GM15510 (cell line): ENCODE data around the gene PPCDC.
A peak's percentile ranks its signal among the peaks of the same experiment; 100 is the strongest.

ENCODE experiments used
- POLR2A ChIP-seq: IDR thresholded peaks from 3 replicates; pipeline ENCODE4 v1.6.1; 2011; ENCODE audit warnings: borderline replicate concordance; ENCODE audit not compliant: insufficient read length; ENCODE audit errors: extremely low read depth

PPCDC gene

GRCh38 chr15:75023181-75023871 lies at the start of gene PPCDC:
PPCDC (plus strand) TSS chr15:75023590; CDS start chr15:75028319, 4,729 bp downstream.
- TF ChIP-seq POLR2A, result peak; percentile 98

GRCh38 chr15:74976159-74976558 lies 47.2 kb upstream of the PPCDC start:
- TF ChIP-seq POLR2A, result no peak

- TF ChIP-seq POLR2A, result no peak
Observed at GRCh38 chr15:74977599-74977998, 45.8 kb upstream of the PPCDC start.

GRCh38 chr15:74978077-74978476 lies 45.3 kb upstream of the PPCDC start:
- no peak for TF ChIP-seq POLR2A

GRCh38 chr15:74978503-74978902 lies 44.9 kb upstream of the PPCDC start:
- no peak for TF ChIP-seq POLR2A

GRCh38 chr15:74982183-74982582 lies 41.2 kb upstream of the PPCDC start:
- no peak for TF ChIP-seq POLR2A

- TF ChIP-seq POLR2A, result no peak
Observed at GRCh38 chr15:74983725-74984231, 39.6 kb upstream of the PPCDC start.

GRCh38 chr15:74988007-74988800 lies 35.2 kb upstream of the PPCDC start:
- TF ChIP-seq POLR2A, result no peak

GRCh38 chr15:74989527-74989926 lies 33.9 kb upstream of the PPCDC start:
- no peak for TF ChIP-seq POLR2A

GRCh38 chr15:74992619-74993018 lies 30.8 kb upstream of the PPCDC start:
- no peak for TF ChIP-seq POLR2A

GRCh38 chr15:74994236-74994635 lies 29.2 kb upstream of the PPCDC start:
- TF ChIP-seq POLR2A, result no peak

GRCh38 chr15:74994685-74995084 lies 28.7 kb upstream of the PPCDC start:
- no peak for TF ChIP-seq POLR2A

GRCh38 chr15:74995182-74995778 lies 28.1 kb upstream of the PPCDC start, which contains the start of gene SCAMP5:
SCAMP5 (plus strand) TSS chr15:74995563; CDS start chr15:75011840, 16,277 bp downstream.
- TF ChIP-seq POLR2A, result peak; percentile 16

- TF ChIP-seq POLR2A, result no peak
Observed at GRCh38 chr15:74995779-74996765, 27.3 kb upstream of the PPCDC start.
